LNCAP (cell line): ENCODE data around the gene ACTA2.

ENCODE experiments used
- TF ChIP-seq, protein P1 (sequence below): fragments of 450-650 bp; IDR thresholded peaks from 2 replicates; pipeline ENCODE4 v1.5.1; 2017; ENCODE audit warnings: mild to moderate bottlenecking

ACTA2 gene

DNA sequence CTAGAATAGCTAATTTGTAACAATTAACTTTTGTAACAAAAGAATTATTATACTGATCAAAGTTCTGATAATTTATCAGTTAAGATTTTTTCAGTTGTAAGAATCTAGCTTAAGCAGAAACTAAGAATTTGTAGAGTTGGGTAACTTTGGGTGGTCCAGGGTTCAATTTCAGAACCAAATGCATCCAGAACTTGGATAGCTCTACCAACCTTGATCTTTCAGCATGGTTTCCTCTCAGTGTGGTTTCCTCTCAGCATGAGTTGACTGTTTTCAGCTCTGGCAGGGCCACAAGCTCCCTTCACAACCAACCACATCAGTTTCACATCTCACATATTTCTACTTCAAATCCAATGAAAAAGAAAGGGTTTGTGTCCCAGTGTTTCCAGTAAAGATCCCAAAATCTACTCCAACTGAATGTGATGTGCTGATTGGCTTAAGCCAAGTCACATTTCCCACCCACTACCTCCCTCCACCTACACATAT lies 34.7 kb upstream of the ACTA2 start:
- TF ChIP-seq, protein P1, sequence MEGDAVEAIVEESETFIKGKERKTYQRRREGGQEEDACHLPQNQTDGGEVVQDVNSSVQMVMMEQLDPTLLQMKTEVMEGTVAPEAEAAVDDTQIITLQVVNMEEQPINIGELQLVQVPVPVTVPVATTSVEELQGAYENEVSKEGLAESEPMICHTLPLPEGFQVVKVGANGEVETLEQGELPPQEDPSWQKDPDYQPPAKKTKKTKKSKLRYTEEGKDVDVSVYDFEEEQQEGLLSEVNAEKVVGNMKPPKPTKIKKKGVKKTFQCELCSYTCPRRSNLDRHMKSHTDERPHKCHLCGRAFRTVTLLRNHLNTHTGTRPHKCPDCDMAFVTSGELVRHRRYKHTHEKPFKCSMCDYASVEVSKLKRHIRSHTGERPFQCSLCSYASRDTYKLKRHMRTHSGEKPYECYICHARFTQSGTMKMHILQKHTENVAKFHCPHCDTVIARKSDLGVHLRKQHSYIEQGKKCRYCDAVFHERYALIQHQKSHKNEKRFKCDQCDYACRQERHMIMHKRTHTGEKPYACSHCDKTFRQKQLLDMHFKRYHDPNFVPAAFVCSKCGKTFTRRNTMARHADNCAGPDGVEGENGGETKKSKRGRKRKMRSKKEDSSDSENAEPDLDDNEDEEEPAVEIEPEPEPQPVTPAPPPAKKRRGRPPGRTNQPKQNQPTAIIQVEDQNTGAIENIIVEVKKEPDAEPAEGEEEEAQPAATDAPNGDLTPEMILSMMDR, result no peak

DNA sequence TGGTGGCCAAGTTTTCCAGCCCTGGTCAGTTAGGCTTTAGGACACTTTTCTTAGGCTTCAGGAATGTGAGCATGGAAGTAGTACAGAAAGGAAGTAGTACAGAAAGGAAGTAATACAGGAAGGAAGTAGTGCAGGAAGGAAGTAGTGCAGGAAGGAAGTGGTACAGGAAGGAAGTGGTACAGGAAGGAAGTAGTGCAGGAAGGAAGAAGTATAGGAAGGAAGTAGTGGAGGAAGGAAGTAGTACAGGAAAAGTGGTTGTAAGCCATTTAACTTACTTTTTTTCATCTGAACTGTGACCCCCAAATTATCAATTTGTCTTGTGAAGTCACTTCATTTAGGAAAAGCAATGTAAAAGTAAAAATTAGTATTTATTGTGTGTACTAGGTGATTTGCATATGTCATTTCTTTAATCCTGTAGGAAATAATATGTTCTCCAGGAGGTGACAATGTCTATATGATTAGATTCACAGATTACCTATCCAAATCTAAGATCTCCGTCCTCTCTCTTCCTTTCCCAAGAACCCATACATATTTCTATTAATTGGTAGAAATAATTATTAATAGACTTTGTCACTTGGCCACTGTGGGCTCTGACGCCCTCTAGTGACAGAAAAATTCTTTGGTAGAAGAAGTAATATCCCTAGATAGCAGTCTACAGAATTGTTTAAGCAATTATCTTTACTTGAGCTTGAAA lies 34.1 kb upstream of the ACTA2 start:
- TF ChIP-seq, protein P1, result peak; percentile 59

DNA sequence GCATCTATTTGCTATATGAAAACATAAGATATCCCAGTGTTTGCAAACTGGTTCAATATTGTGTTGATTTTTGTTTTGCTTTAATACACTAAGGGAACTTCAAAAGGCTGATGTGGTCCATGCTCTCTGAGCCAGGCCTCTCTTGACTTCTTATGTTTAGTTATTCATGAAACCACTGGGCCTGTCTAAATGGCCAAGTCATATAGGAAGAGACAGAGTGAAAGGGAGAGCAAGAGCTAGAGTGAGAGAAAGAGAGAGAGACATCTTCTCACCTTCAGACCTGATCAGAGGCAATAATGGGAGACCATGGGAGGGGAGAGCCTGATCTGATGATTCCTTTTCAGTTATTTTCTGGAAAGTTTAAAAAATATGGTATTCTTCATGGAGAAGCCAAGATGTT lies 32.0 kb upstream of the ACTA2 start:
- TF ChIP-seq, protein P1, result no peak

DNA sequence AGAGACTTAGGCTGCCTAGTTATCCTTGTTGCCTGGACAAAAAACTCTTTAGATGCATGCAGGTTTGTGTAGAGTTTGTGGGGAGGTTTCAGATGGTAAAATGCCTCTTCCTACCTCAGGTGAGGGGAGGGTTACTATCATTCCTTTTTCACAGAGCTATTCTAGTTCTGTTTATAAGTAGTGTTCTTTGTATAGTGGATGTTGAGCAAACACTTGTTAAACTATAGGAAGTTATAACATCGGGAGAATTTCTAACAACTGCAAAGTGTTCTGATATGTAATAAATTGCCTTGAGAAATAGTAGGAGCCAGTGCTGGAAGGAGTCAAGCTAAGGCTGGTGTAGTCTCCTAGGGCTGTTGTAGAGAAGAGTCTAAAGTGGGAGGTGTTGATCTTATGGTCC lies 31.4 kb upstream of the ACTA2 start:
- TF ChIP-seq, protein P1, result no peak

DNA sequence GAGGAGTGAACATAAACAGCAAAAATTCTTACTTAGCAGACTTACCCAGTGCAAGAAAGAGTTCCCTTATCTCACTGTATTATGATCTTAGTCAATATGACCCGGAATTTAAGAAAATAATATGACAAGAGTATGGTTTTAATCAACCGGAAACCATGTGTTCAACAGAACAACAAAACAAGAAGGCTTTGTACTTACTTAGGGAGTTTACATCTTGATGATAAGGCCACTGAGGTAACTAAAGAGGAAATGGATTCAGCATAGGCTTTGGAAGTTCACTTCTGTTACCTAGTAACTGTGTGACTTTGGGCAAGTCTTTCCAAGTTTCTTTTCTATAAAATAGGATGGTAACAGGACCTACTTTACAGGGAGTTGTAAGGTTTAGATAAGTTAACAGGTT lies 30.6 kb upstream of the ACTA2 start:
- TF ChIP-seq, protein P1, result no peak

DNA sequence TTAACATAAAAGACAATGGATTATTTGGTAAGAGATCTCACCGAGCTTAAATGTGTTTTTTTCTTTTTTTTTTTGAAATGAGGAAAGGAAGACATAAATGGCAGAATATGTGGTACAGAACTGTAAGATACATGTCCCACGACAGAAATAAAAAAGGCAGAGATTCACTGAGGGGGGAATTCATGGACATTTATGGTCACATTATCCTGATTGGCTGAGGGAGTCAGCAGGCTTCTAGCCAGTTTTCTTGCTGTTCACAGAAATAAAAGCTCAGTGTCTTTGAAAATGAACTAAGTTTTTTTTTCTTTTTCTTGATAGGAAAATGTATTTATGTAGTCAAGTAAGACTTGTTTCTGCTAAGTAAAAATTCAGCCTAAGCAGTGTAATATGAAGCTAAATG lies 29.8 kb upstream of the ACTA2 start:
- TF ChIP-seq, protein P1, result no peak

DNA sequence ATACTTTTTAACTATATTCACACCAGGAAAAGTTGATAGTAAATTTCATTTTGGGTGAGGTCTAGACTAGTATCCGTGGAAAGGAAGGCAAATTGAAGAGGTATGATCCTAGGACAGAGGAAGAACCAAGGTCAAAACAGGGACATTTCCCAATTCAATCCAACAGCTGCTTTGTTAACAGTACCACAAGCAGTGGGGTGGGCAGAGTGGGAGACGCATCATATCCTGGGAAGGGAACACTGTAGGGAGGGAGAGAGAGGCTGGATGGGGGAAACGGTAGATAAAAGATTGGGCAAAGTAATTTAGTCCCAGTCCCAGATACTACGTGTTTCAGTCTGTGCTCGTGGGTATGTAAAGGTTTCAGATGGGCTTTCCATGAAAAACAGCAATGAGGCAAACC lies 28.9 kb upstream of the ACTA2 start:
- TF ChIP-seq, protein P1, result no peak

DNA sequence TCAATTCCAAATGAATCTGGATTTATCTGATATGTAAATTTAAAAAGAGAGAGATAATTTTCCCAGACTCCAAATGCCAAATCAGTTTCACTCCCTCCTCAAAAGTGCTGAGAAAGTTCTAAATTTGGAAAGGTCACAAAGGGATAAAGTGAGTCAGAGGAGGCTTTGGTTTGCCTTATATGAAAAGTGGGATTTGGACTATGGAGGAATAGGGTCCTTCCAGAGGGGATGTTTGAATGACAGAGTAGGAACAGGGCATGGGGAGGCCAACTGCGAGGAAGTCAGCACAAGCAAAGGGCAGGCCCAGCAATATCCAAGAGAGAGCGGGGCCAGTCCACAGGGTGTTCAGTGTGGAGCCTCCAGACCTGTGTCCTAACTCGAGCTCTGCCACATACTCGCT lies 28.2 kb upstream of the ACTA2 start:
- TF ChIP-seq, protein P1, result no peak
